HepG2 (cell line): Measurements from ENCODE around the gene PGAP3. TPM values are rescaled to one million over a fixed set of nuclear protein-coding genes. Genes with fewer than 3 reads are reported as not detected.
A peak's percentile ranks its signal among the peaks of the same experiment; 100 is the strongest.

Experiments
- ATAC-seq: fragments of 200-7000 bp; cut with Tn5 transposase; 3 replicates; pipeline ENCODE4 v1.9.1; 2020; ENCODE audit warnings: mild to moderate bottlenecking, moderate library complexity
- BruUV-seq: library from RNA; stranded (reverse); fragments of 400-500 nt; replicated peaks from 2 replicates; lab custom pipeline; 2021; lab: Mats Ljungman, UMichigan
- CTCF ChIA-PET: fragments of 300-600 bp; formaldehyde crosslinking; extraction: SDS; loops from one replicate; lab custom pipeline; 2021; ENCODE audit warnings: low total read pairs, inconsistent platforms, low intra/inter-chr PET ratio; lab: Yijun Ruan, JAX
- POLR2A ChIA-PET: fragments of 350-600 bp; sonication (Branson Sonifier 250); formaldehyde crosslinking; loops from one replicate; lab custom pipeline; 2020; ENCODE audit warnings: antibody characterized with exemption, inconsistent platforms; lab: Yijun Ruan, JAX
- DNase-seq: peaks from one replicate; pipeline ENCODE4 v3.0.0-alpha.2; 2015; ENCODE audit warnings: low spot score
- FAIRE-seq: peaks from 3 replicates; lab custom pipeline; 2011; peaks lifted over from hg19 to GRCh38; lab: Jason Lieb, UNC
- H2AFZ ChIP-seq: one replicate; pipeline ENCODE4 v1.6.1; 2011; ENCODE audit warnings: low read length, inconsistent platforms
- H3K27ac ChIP-seq: fragments of 300-600 bp; 3 replicates; pipeline ENCODE4 v1.8.0; 2011; ENCODE audit warnings: mixed run types, mild to moderate bottlenecking, mixed read lengths, low read length, inconsistent platforms; ENCODE audit not compliant: insufficient read depth; ENCODE audit errors: extremely low read length
- H3K27me3 ChIP-seq, 2 experiments: fragments of 200-600 bp in 1 of 2; 2 replicates in 1 of 2; 3 replicates in 1 of 2; pipeline versions ENCODE4 v1.6.0 to v1.8.0; 2011; ENCODE audit warnings: low read length in 2 of 2, mild to moderate bottlenecking in 2 of 2, moderate library complexity in 2 of 2, inconsistent platforms in 1 of 2; ENCODE audit not compliant: insufficient read depth in 2 of 2, control insufficient read depth in 1 of 2
- H3K36me3 ChIP-seq, 2 experiments: fragments of 200-600 bp in 1 of 2; replicated peaks in 1 of 2; 2 replicates in 1 of 2; 3 replicates in 1 of 2; pipeline versions ENCODE4 v1.5.1 to v1.8.0; 2011; ENCODE audit warnings: low read length in 2 of 2, inconsistent platforms in 1 of 2; ENCODE audit not compliant: insufficient read depth in 2 of 2, control insufficient read depth in 1 of 2
- H3K4me1 ChIP-seq: 2 replicates; pipeline ENCODE4 v1.5.1; 2012; ENCODE audit warnings: low read length, inconsistent platforms; ENCODE audit not compliant: insufficient read depth
- H3K4me2 ChIP-seq: 2 replicates; pipeline ENCODE4 v1.6.0; 2011; ENCODE audit warnings: low read depth, low read length, inconsistent platforms
- H3K4me3 ChIP-seq, 3 experiments: fragments of 200-600 bp in 1 of 3; sonication (generic), shearing (Covaris generic) in 1 of 3; replicated peaks in 1 of 3; 2 replicates each; pipeline ENCODE4 v1.5.1; 2011 to 2016; ENCODE audit warnings: low read length in 3 of 3, inconsistent platforms in 2 of 3, low read depth in 2 of 3, mild to moderate bottlenecking in 2 of 3, control low read depth in 1 of 3, mixed read lengths in 1 of 3; ENCODE audit not compliant: insufficient read depth in 1 of 3
- H3K79me2 ChIP-seq: one replicate; pipeline ENCODE4 v1.6.1; 2011; ENCODE audit warnings: low read length, inconsistent platforms; ENCODE audit not compliant: insufficient read depth
- H3K9ac ChIP-seq: 2 replicates; pipeline ENCODE4 v1.6.0; 2011; ENCODE audit warnings: mild to moderate bottlenecking, low read depth, low read length, inconsistent platforms; ENCODE audit not compliant: insufficient read depth
- H3K9me3 ChIP-seq: 2 replicates; pipeline ENCODE4 v1.5.1; 2012; ENCODE audit warnings: mild to moderate bottlenecking, low read length
- H4K20me1 ChIP-seq: 2 replicates; pipeline ENCODE4 v1.6.0; 2011; ENCODE audit warnings: inconsistent platforms, mild to moderate bottlenecking, low read length, moderate library complexity; ENCODE audit not compliant: insufficient read depth
- BRD4 ChIP-seq: sonication (generic); formaldehyde crosslinking; IDR thresholded peaks from 2 replicates; pipeline ENCODE4 v1.4.0; 2020; ENCODE audit warnings: missing genetic modification reagents
- CHD2 ChIP-seq: IDR thresholded peaks from 2 replicates; pipeline ENCODE4 v1.6.1; 2011; ENCODE audit warnings: low read depth, low read length, improper control_type of control experiment
- EZH2 ChIP-seq: conservative IDR thresholded peaks from 2 replicates; pipeline ENCODE4 v1.6.1; 2012; ENCODE audit warnings: mild to moderate bottlenecking, low read depth, low read length, moderate library complexity
- PHF5A ChIP-seq: IDR thresholded peaks from one replicate; pipeline ENCODE4 v1.6.1; 2018; ENCODE audit warnings: low read depth, missing genetic modification reagents; ENCODE audit not compliant: unreplicated experiment
- PITX1 ChIP-seq: sonication (generic); formaldehyde crosslinking; IDR thresholded peaks from 2 replicates; pipeline ENCODE4 v1.5.1; 2020; ENCODE audit warnings: mild to moderate bottlenecking, missing genetic modification reagents
- ZBTB21 ChIP-seq: sonication (generic); formaldehyde crosslinking; IDR thresholded peaks from 2 replicates; pipeline ENCODE4 v1.4.0; 2020; ENCODE audit warnings: missing genetic modification reagents
- ZNF350 ChIP-seq: sonication (generic); formaldehyde crosslinking; IDR thresholded peaks from 2 replicates; pipeline ENCODE4 v1.4.0; 2020; ENCODE audit warnings: mild to moderate bottlenecking, low read depth, missing genetic modification reagents, borderline replicate concordance
- ZNF543 ChIP-seq: sonication (generic); formaldehyde crosslinking; IDR thresholded peaks from 2 replicates; pipeline ENCODE4 v1.4.0; 2020; ENCODE audit warnings: mild to moderate bottlenecking, missing genetic modification reagents
- WGBS: methylation state at CpG from one replicate; pipeline ENCODE4 v1.1.6; 2017; ENCODE audit warnings: low lambda C conversion rate; 5-methylcytosine and 5-hydroxymethylcytosine counted together
- in situ Hi-C: cut with HindIII; loops from 2 replicates; pipeline ENCODE4 v1.10.0; 2017; ENCODE audit warnings: low pct_unique_long_range_greater_than_20kb; ENCODE audit not compliant: extremely low pct_ligation_motif_present
- intact Hi-C: fragments of 100-400 bp; cut with micrococcal nuclease; formaldehyde crosslinking; loops from one replicate; pipeline ENCODE4 v1.10.0; 2022; ENCODE audit not compliant: unreplicated experiment
- polyA plus RNA-seq, 8 experiments: library from polyadenylated mRNA; depleted of rRNA in 3 of 8; stranded (reverse) in 7 of 8; unstranded in 1 of 8; fragments of >200 nt; fragmentation: Illumina TruSeq in 4 of 8; extraction: Trizol in 4 of 8; gene quantifications; 2 replicates each; pipeline versions ENCODE4 v1.2.1 to v1.2.3, GENCODE V29; 2011 to 2016; ENCODE audit warnings: low read depth in 4 of 8, missing spikeins in 1 of 8, mixed read lengths in 1 of 8; ENCODE audit not compliant: insufficient read depth in 1 of 8
- total RNA-seq, 5 experiments: library from RNA; depleted of rRNA; stranded (reverse); fragments of >200 nt; fragmentation: Illumina TruSeq; extraction: Trizol; gene quantifications; 2 replicates each; pipeline ENCODE4 v1.2.3, GENCODE V29; 2016; ENCODE audit warnings: low read depth in 1 of 5
- TF ChIP-seq, protein P1 (sequence below): sonication (generic); formaldehyde crosslinking; IDR thresholded peaks from 2 replicates; pipeline ENCODE4 v1.4.0; 2020; ENCODE audit warnings: missing genetic modification reagents
- TF ChIP-seq, protein P2 (sequence below): sonication (generic); formaldehyde crosslinking; IDR thresholded peaks from 2 replicates; pipeline ENCODE4 v1.5.1; 2020; ENCODE audit warnings: mild to moderate bottlenecking, missing genetic modification reagents
- TF ChIP-seq, protein P3 (sequence below): sonication (generic); formaldehyde crosslinking; IDR thresholded peaks from 2 replicates; pipeline ENCODE4 v1.4.0; 2020; ENCODE audit warnings: missing genetic modification reagents
- TF ChIP-seq, protein P4 (sequence below): sonication (generic); formaldehyde crosslinking; IDR thresholded peaks from 2 replicates; pipeline ENCODE4 v1.4.0; 2020; ENCODE audit warnings: missing genetic modification reagents

Gene PGAP3
- total and polyA plus RNA-seq, 2 of the 13 experiments (the other 11 are each of a cell fraction or from before 2014, with no cell fraction given): 11.9 to 14.6 TPM

DNA sequence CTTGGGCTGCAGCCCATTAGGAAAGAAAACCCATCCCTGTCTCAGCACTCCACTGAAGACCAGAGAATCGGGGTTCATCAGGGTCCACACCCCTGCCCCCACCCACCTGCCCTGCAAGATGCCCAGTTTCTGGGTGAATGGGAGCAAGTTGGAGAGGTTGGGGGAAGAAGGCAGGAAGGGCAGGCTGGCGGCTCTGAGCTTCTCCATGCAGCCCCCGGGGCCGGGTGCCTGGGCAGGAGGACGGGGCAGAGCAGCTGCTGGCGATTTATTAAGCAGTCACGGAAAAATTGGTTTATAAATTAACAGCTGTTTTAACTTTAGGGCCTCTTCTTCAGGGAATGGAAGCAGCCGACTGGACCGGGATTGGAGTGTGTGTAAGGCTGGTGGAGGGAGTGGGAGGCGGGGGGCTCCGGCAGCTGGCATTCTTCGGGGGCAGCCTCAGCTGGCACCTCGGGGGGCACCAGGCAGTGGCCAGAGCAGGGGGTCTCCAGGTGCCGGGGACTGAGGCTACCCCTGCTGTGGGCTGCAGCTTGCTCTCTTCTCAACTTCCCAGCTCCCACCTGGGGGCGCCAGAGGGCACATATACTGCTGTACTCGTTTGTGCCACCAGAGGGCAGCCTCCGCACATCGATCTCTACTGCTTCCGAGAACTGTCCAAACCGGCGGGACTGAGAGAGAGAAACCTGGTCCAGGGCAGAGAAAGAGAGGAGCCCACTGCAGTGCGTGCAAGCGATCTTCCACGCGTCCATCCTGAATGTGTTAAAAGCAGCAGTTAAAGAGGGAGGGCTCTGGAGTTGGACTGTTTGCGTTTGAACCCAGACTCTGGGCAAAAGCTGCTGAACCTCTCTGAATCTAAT lies 66.1 kb downstream of the PGAP3 start:
- Histone ChIP-seq H3K9me3 (no peaks in the 10 kb centered on the region), H4K20me1 (no peaks in the 10 kb centered on the region), H3K4me3 (no peak overlapping the region), H3K36me3 (no peaks in the 10 kb centered on the region), H2AFZ (no peak overlapping the region), H3K9ac (no peak overlapping the region), H3K27ac (no peak overlapping the region), H3K79me2 (no peaks in the 10 kb centered on the region), H3K4me1 (peaks cover 47% of the 10 kb centered on the region), H3K27me3 (peaks cover 7 to 59% of the 10 kb centered on the region in 2 experiments), H3K4me2 (peak overlapping the region; percentile 52)
- ATAC-seq (peak; percentile 67), FAIRE-seq (peak; percentile 97), DNase-seq (peak; percentile 80)
- 2% methylated on average over 18 of the region's 26 CpGs for WGBS
- in situ Hi-C loops (loop anchor here (5.0 kb wide), 3 partner anchors 51 to 131 kb away; no protein-coding TSS in a partner anchor), intact Hi-C loops (loop anchor here (2.0 kb wide), 4 partner anchors 31 to 133 kb away; partner anchors contain the start of gene PNMT)
- CTCF ChIA-PET: interaction anchor here (0.5 to 5.7 kb wide), 17 partner anchors 8 to 230 kb away, joined by 3 to 136 read pairs (median 6); partner anchors contain the start of genes MIEN1, PNMT, STARD3 and TCAP
- POLR2A ChIA-PET: interaction anchor here (0.7 to 1.0 kb wide), 6 partner anchors 31 to 133 kb away, joined by 3 to 8 read pairs (median 5); no protein-coding TSS in a partner anchor
- no TSS peak for BruUV-seq
- TF ChIP-seq EZH2 (0 out of 2 replicates have a peak, but pooled peaks have one; percentile 48), BRD4 (CRISPR knock-in tag) (peak; percentile 55; the same call in 1 of the 2 replicates), ZNF543 (CRISPR knock-in tag) (no peak), PITX1 (CRISPR knock-in tag) (peak; percentile 43; the same call in 1 of the 2 replicates), ZNF350 (peak; percentile 70), PHF5A (CRISPR knock-in tag) (peak; percentile 65), ZBTB21 (CRISPR knock-in tag) (no peak), CHD2 (no peak)
- TF ChIP-seq, protein P1, sequence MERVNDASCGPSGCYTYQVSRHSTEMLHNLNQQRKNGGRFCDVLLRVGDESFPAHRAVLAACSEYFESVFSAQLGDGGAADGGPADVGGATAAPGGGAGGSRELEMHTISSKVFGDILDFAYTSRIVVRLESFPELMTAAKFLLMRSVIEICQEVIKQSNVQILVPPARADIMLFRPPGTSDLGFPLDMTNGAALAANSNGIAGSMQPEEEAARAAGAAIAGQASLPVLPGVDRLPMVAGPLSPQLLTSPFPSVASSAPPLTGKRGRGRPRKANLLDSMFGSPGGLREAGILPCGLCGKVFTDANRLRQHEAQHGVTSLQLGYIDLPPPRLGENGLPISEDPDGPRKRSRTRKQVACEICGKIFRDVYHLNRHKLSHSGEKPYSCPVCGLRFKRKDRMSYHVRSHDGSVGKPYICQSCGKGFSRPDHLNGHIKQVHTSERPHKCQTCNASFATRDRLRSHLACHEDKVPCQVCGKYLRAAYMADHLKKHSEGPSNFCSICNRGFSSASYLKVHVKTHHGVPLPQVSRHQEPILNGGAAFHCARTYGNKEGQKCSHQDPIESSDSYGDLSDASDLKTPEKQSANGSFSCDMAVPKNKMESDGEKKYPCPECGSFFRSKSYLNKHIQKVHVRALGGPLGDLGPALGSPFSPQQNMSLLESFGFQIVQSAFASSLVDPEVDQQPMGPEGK: peak; percentile 62
- TF ChIP-seq, protein P2, sequence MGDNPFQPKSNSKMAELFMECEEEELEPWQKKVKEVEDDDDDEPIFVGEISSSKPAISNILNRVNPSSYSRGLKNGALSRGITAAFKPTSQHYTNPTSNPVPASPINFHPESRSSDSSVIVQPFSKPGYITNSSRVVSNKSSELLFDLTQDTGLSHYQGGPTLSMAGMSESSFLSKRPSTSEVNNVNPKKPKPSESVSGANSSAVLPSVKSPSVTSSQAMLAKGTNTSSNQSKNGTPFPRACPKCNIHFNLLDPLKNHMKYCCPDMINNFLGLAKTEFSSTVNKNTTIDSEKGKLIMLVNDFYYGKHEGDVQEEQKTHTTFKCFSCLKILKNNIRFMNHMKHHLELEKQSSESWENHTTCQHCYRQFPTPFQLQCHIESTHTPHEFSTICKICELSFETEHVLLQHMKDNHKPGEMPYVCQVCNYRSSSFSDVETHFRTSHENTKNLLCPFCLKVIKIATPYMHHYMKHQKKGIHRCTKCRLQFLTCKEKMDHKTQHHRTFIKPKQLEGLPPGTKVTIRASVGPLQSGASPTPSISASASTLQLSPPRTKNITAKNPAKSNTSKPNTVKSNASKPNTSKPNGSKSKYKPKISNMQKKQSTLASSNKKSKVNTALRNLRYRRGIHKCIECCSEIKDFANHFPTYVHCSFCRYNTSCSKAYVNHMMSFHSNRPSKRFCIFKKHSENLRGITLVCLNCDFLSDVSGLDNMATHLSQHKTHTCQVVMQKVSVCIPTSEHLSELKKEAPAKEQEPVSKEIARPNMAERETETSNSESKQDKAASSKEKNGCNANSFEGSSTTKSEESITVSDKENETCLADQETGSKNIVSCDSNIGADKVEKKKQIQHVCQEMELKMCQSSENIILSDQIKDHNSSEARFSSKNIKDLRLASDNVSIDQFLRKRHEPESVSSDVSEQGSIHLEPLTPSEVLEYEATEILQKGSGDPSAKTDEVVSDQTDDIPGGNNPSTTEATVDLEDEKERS (CRISPR knock-in tag): no peak
- TF ChIP-seq, protein P3, sequence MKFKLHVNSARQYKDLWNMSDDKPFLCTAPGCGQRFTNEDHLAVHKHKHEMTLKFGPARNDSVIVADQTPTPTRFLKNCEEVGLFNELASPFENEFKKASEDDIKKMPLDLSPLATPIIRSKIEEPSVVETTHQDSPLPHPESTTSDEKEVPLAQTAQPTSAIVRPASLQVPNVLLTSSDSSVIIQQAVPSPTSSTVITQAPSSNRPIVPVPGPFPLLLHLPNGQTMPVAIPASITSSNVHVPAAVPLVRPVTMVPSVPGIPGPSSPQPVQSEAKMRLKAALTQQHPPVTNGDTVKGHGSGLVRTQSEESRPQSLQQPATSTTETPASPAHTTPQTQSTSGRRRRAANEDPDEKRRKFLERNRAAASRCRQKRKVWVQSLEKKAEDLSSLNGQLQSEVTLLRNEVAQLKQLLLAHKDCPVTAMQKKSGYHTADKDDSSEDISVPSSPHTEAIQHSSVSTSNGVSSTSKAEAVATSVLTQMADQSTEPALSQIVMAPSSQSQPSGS (CRISPR knock-in tag): peak; percentile 56; the same call in 1 of the 2 replicates
- TF ChIP-seq, protein P4, sequence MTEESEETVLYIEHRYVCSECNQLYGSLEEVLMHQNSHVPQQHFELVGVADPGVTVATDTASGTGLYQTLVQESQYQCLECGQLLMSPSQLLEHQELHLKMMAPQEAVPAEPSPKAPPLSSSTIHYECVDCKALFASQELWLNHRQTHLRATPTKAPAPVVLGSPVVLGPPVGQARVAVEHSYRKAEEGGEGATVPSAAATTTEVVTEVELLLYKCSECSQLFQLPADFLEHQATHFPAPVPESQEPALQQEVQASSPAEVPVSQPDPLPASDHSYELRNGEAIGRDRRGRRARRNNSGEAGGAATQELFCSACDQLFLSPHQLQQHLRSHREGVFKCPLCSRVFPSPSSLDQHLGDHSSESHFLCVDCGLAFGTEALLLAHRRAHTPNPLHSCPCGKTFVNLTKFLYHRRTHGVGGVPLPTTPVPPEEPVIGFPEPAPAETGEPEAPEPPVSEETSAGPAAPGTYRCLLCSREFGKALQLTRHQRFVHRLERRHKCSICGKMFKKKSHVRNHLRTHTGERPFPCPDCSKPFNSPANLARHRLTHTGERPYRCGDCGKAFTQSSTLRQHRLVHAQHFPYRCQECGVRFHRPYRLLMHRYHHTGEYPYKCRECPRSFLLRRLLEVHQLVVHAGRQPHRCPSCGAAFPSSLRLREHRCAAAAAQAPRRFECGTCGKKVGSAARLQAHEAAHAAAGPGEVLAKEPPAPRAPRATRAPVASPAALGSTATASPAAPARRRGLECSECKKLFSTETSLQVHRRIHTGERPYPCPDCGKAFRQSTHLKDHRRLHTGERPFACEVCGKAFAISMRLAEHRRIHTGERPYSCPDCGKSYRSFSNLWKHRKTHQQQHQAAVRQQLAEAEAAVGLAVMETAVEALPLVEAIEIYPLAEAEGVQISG (CRISPR knock-in tag): peak; percentile 76
